Stimulated activated CD4-positive, alpha-beta T cell treated with anti-CD3 and anti-CD28 coated beads, Interleukin-1b, Interleukin-23, amount 100 ng/mL, for 4 hours (primary cell): ENCODE data around the gene UFC1.
"Not testable (repeated sequence)": the region's sequence is repeated elsewhere in the genome, so short reads cannot be mapped to it uniquely, and the experiment has no call there.

ENCODE experiments used
- DNase-seq, 2 donors: peaks; one replicate each; pipeline ENCODE4 v3.0.0-alpha.2; 2020; ENCODE audit warnings: low read depth in 2 of 2

UFC1 gene

GRCh38 chr1:161153682-161154337 is at the start of gene UFC1:
TSS of gene UFC1 (plus strand) at chr1:161153978. CDS start at chr1:161153998, 20 bp downstream.
- DNase-seq = peak; percentile 56 to 67

- DNase-seq = no peak
Observed at GRCh38 chr1:161106431-161106830, 47.3 kb upstream of the UFC1 start.

GRCh38 chr1:161111117-161111516 is 42.7 kb upstream of the UFC1 start:
- no peak for DNase-seq

- no peak for DNase-seq
Observed at GRCh38 chr1:161111527-161111926, 42.3 kb upstream of the UFC1 start.

- no peak for DNase-seq
Observed at GRCh38 chr1:161113915-161114314, 39.9 kb upstream of the UFC1 start.

GRCh38 chr1:161114556-161114955 is 39.2 kb upstream of the UFC1 start:
- no peak for DNase-seq

- no peak for DNase-seq
Observed at GRCh38 chr1:161115132-161115711, 38.6 kb upstream of the UFC1 start.

GRCh38 chr1:161115961-161116360 is 37.8 kb upstream of the UFC1 start:
- not testable (repeated sequence) for DNase-seq

GRCh38 chr1:161117759-161118581 is 35.8 kb upstream of the UFC1 start, which contains the start of the genes NIT1 and PFDN2:
TSS of gene NIT1 (plus strand) at chr1:161118105. CDS start at chr1:161118177, 72 bp downstream.
TSS of gene PFDN2 (minus strand) at chr1:161118037. CDS start at chr1:161118026, 11 bp downstream.
- peak; percentile 72 to 80 for DNase-seq

- peak; percentile 29 to 45 for DNase-seq
Observed at GRCh38 chr1:161119092-161119903, 34.5 kb upstream of the UFC1 start.

GRCh38 chr1:161121042-161121650 is 32.6 kb upstream of the UFC1 start:
- DNase-seq = no peak

- no peak for DNase-seq
Observed at GRCh38 chr1:161121834-161122233, 31.9 kb upstream of the UFC1 start.

- DNase-seq = no peak
Observed at GRCh38 chr1:161122967-161123366, 30.8 kb upstream of the UFC1 start.

GRCh38 chr1:161127649-161128048 is 26.1 kb upstream of the UFC1 start:
- DNase-seq = no peak

- DNase-seq = no peak
Observed at GRCh38 chr1:161128591-161129420, 25.0 kb upstream of the UFC1 start.

GRCh38 chr1:161130266-161130665 is 23.5 kb upstream of the UFC1 start:
- no peak for DNase-seq

GRCh38 chr1:161131523-161132409 is 22.0 kb upstream of the UFC1 start:
- DNase-seq = no peak

GRCh38 chr1:161132410-161133219 is 21.2 kb upstream of the UFC1 start, which contains the start of gene DEDD:
TSS of gene DEDD (minus strand) at chr1:161132667. CDS start at chr1:161124462, 8,205 bp downstream.
- DNase-seq = peak; percentile 84 to 87
